ENCODE results near the gene LRRFIP2. TPM values are rescaled to one million over a fixed set of nuclear protein-coding genes. Genes with fewer than 3 reads are reported as not detected.
A peak's percentile ranks its signal among the peaks of the same experiment; 100 is the strongest.

Gene LRRFIP2
- total and polyA plus RNA-seq, 2 of the 4 experiments (the other 2 are of a cell fraction) = 20.6 to 31.0 TPM

DNA sequence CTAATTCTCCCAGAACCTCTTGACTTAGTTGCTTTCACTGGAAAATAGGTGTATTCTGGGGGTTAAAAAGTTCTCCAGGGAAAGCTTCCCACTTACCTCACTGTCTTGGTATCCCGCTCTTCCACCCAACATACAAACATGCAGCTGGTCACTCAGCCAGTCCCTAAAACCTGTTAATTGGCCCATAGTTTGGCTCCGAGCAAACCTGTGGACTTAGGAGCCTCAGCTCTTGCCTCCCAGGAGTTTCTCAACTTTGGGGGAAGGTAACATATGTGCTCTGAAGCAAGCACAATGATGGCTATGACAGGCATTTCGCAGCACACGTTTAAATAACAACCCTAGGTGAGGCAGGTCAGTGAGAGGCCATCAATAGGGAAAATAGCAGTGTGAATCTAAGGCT lies 25.8 kb upstream of the LRRFIP2 start:
- Histone ChIP-seq H3K4ac (ENCODE audit: low read depth, low read length) (no peak overlapping the region), H3K23ac (ENCODE audit: low read depth, low read length) (no peak overlapping the region), H3K18ac (ENCODE audit: low read depth, low read length) (no peak overlapping the region), H3K4me2 (ENCODE audit: low read depth, low read length) (no peak overlapping the region), H2BK120ac (ENCODE audit: low read depth, low read length) (no peak overlapping the region), H3K79me1 (ENCODE audit: low read depth in 1 of 2, low read length in 2 of 2) (no peaks in the 10 kb centered on the region), H3K27ac (ENCODE audit: insufficient read depth, low read length) (no peak overlapping the region), H2AK5ac (ENCODE audit: low read depth, low read length) (0 out of 2 replicates have a peak overlapping the region, but pooled peaks have one; percentile 14), H4K91ac (ENCODE audit: insufficient read depth, low read depth, low read length) (no peak overlapping the region), H2BK15ac (ENCODE audit: low read depth, low read length) (no peak overlapping the region), H2BK5ac (ENCODE audit: low read depth, low read length, poor library complexity, severe bottlenecking) (no peak overlapping the region), H2BK20ac (ENCODE audit: low read depth, low read length) (no peak overlapping the region), H4K20me1 (ENCODE audit: insufficient read depth, low read length) (no peaks in the 10 kb centered on the region), H3K27me3 (ENCODE audit: control insufficient read depth, insufficient read depth, low read length) (no peaks in the 10 kb centered on the region), H3K9me1 (ENCODE audit: insufficient read depth, low read length) (0 out of 2 replicates have a peak, but pooled peaks cover 5% of the 10 kb centered on the region), H3K14ac (replicated peaks; ENCODE audit: low read depth, low read length) (no peak overlapping the region), H3K9ac (ENCODE audit: low read depth, low read length) (no peak overlapping the region), H4K5ac (ENCODE audit: low read depth, low read length) (no peak overlapping the region), H3K4me3 (ENCODE audit: insufficient read depth, low read depth, low read length) (no peak overlapping the region), H4K8ac (ENCODE audit: low read depth in 2 of 2, low read length in 2 of 2) (no peak overlapping the region), H3K56ac (ENCODE audit: extremely low read depth, insufficient read depth, low read length) (no peak overlapping the region), H3K9me3 (ENCODE audit: control insufficient read depth, insufficient read depth, low read length) (no peaks in the 10 kb centered on the region), H3K4me1 (ENCODE audit: control insufficient read depth, insufficient read depth, low read length) (peaks cover 7% of the 10 kb centered on the region; the same call in 1 of the 2 replicates), H2AFZ (replicated peaks; ENCODE audit: low read length, poor library complexity) (no peak overlapping the region), H3K36me3 (ENCODE audit: control insufficient read depth, insufficient read depth, low read length) (no peaks in the 10 kb centered on the region), H2AK9ac (replicated peaks; ENCODE audit: low read depth, low read length, poor library complexity) (no peak overlapping the region)
- dilution Hi-C loops (cut with HindIII; ENCODE audit: low sequenced_read_pairs, unreplicated experiment) (no loop called here), in situ Hi-C loops (cut with MboI; ENCODE audit: low sequenced_read_pairs) (loop anchor here (25.0 kb wide), 1 partner anchor 463 kb away; no protein-coding TSS in a partner anchor), intact Hi-C loops (cut with micrococcal nuclease) (no loop called here)
- DNase-seq = no peak
- BruUV-seq (replicated peaks) = no TSS peak
- ChIA-PET CTCF (no interaction called here), POLR2A (ENCODE audit: unreplicated experiment) (no interaction called here)
- WGBS, 2 experiments (ENCODE audit: extremely low coverage in 2 of 2, insufficient read length in 1 of 2) = no CpG with 5 or more reads among the region's 4 CpGs
- TF ChIP-seq RAD21 (IDR thresholded peaks at IDR 0.05; ENCODE audit: low read length) = no peak
- no peak for TF ChIP-seq MXI1 (IDR thresholded peaks at IDR 0.05; ENCODE audit: borderline replicate concordance, low read depth, low read length)
- TF ChIP-seq SMC3 (IDR thresholded peaks at IDR 0.05; ENCODE audit: low read depth, low read length) = no peak
- TF ChIP-seq CHD1 (IDR thresholded peaks at IDR 0.05; ENCODE audit: low read depth, low read length) = no peak
- TF ChIP-seq BHLHE40 (IDR thresholded peaks at IDR 0.05; ENCODE audit: low read depth, low read length) = no peak
- no peak for TF ChIP-seq MAFK (IDR thresholded peaks at IDR 0.05; ENCODE audit: low read depth, low read length)
- TF ChIP-seq, protein P1, sequence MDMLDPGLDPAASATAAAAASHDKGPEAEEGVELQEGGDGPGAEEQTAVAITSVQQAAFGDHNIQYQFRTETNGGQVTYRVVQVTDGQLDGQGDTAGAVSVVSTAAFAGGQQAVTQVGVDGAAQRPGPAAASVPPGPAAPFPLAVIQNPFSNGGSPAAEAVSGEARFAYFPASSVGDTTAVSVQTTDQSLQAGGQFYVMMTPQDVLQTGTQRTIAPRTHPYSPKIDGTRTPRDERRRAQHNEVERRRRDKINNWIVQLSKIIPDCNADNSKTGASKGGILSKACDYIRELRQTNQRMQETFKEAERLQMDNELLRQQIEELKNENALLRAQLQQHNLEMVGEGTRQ (IDR thresholded peaks at IDR 0.05; ENCODE audit: low read depth, low read length) = no peak
- TF ChIP-seq, protein P2, sequence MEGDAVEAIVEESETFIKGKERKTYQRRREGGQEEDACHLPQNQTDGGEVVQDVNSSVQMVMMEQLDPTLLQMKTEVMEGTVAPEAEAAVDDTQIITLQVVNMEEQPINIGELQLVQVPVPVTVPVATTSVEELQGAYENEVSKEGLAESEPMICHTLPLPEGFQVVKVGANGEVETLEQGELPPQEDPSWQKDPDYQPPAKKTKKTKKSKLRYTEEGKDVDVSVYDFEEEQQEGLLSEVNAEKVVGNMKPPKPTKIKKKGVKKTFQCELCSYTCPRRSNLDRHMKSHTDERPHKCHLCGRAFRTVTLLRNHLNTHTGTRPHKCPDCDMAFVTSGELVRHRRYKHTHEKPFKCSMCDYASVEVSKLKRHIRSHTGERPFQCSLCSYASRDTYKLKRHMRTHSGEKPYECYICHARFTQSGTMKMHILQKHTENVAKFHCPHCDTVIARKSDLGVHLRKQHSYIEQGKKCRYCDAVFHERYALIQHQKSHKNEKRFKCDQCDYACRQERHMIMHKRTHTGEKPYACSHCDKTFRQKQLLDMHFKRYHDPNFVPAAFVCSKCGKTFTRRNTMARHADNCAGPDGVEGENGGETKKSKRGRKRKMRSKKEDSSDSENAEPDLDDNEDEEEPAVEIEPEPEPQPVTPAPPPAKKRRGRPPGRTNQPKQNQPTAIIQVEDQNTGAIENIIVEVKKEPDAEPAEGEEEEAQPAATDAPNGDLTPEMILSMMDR (conservative IDR thresholded peaks at IDR 0.05; ENCODE audit: low read depth, low read length) = no peak
- TF ChIP-seq MAZ (IDR thresholded peaks at IDR 0.05; ENCODE audit: borderline replicate concordance, low read depth, low read length) = no peak
- no peak for TF ChIP-seq RFX5 (IDR thresholded peaks at IDR 0.05; ENCODE audit: low read depth, low read length)
- no peak for TF ChIP-seq CEBPB (IDR thresholded peaks at IDR 0.05; ENCODE audit: low read depth, low read length)
- TF ChIP-seq ELK1 (IDR thresholded peaks at IDR 0.05; ENCODE audit: borderline replicate concordance, low read depth, low read length) = no peak
- no peak for TF ChIP-seq RCOR1 (IDR thresholded peaks at IDR 0.05; ENCODE audit: insufficient replicate concordance, low read length)
- TF ChIP-seq NFE2L2 (IDR thresholded peaks at IDR 0.05; ENCODE audit: low read depth, low read length) = no peak
- no peak for TF ChIP-seq POLR2A (IDR thresholded peaks at IDR 0.05; ENCODE audit: low read depth, low read length)
- ATAC-seq (ENCODE audit: low read depth) = no peak

Measured in IMR-90 (cell line).